HG03442 (cell line): ENCODE results near the gene ZSWIM1.

Experiments used
- ATAC-seq: cut with Tn5 transposase; IDR thresholded peaks from one replicate; pipeline ENCODE4 v1.9.1; 2021; ENCODE audit warnings: mild to moderate bottlenecking, moderate library complexity; ENCODE audit not compliant: unreplicated experiment

Gene ZSWIM1

DNA sequence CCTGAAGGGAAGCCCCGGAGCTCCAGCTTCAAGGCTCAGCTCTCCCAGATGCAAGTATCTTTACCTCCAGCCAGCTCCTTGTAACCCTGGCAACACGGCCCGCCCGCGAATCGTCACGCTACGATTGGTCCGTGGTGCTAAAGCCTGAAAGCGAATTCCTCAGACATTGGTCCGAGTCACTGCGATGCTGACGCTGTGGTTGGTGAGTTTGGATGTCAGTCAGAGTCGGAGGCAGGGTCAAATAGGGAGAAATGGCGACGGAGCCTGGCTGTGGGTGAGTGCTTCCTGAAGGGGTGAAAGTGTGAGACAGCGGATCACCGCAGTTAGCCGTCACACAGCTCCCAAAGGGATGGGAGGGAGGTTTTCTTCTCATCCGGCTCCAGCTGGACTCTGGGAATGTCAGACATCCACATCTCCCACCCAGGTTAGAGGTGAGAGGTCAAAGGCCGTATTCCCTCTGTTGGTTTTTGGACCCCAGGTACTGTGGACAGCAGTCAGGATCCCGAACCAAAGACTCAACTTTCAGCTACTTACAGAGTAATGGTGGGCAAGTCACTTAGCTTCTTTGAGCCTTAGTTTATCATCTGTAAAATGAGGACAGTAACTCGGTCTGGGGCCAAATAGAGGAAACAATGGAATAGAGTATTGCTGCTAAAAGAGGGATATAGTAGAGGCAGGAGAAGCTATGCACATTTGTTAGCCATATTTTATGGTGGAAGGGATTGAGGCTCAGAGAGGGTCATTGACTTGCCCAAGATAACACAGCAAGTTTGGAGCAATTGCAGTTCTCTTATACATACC is at the start of gene ZSWIM1:
Gene ZSWIM1, plus strand, starts transcription at position 240 of the 801 bp plus-strand sequence. CDS start 1,366 bp downstream, outside the sequence.
- peak; percentile 93 for ATAC-seq

DNA sequence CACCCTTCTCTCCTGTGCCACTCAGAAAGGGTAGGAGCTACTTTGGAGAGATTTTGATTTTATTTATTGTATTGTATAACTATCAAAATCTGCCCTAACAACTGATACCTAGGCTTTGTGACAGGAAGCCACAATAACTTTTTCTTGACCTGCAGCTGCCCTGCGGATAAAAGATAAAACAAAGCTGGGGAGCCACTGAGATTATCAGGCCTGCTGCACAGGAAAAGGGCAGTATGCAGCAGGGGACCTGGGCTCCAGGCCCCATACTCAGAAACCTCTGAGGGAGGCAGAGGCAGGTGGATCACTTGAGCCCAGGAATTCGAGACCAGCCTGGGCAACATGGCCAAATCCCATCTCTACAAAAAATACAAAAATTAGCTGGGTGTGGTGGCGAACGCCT is 48.4 kb upstream of the ZSWIM1 start:
- no peak for ATAC-seq

DNA sequence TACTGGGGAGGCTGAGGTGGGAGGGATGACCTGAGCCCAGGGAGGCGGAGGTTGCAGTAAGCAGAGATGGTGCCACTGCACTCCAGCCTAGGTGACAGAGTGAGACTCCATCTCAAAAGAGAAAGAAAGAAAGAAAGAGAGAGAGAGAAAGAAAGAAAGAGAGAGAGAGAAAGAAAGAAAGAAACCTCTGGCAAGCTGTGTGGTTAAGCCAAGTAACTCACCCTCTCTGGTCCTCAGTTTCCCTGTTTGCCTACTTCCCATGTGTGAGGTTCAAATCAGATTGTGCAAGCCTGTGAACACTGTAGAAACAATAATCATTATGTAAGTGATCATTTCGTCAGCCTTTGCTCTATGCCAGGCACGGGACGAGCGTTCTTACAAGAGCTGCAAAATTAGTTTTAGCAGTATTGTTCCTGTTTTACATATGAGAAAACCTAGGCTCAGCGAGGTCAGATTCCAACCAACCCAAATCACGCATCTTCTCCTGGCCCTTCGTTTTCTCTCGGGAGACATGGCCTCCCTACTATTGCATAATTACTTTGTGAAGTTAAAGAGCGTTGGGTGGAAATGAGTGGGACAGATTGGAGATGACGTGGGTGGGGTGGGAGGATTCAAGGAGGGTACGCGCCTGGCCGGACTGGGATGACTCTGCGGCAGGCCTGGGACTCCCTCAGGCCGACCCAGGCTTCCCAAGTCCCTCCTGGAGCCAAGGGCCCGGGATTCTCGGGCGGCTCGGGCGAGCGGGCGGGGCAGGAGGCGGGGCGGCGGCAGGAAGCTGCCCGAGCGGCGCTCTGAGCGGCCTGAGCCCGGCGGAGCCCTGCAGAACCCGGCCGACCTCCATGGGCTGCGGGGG is 47.8 kb upstream of the ZSWIM1 start, which contains the start of gene SNX21:
Gene SNX21, plus strand, starts transcription at position 770 of the 853 bp plus-strand sequence. CDS start 121 bp downstream, outside the sequence.
- no peak for ATAC-seq

DNA sequence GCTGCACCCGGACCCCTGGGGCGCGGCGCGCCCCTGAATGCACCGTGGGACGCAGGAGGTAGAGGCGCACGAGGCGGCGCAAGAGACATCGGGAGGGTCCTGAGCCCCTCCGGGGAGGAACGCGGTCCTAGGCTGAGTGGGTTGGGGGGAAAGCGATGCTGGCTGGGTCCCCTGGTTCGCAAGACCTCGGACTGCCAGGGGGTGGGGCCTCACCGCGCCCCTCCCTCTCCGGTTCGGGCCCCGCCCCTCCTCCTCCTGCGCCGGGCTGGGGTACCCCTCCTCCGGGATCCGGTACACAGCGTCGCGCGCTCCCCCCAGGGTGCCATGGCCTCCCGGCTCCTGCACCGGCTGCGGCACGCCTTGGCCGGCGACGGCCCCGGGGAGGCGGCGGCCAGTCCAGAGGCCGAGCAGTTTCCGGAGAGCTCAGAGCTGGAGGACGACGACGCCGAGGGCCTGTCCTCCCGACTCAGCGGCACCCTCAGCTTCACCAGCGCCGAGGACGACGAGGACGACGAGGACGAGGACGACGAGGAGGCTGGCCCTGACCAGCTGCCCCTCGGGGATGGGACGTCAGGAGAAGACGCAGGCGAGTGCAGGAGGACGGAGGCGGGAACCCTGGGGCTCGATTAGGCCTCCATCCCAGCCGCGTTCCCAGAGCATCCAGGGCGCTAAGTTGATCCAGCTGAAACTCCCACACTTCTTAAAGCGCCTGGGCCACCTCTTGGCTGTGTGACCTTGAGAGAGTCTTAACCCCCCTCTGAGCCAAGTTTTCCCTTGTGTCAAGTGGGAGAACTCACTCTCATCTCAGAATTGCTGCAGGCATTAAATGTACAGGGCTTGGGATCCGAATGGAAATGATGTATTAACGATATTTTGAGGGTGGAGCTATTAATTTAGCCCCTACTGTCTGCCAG is 46.9 kb upstream of the ZSWIM1 start:
- no peak for ATAC-seq

GRCh38 chr20:45834797-45835161 is 46.2 kb upstream of the ZSWIM1 start:
- no peak for ATAC-seq

DNA sequence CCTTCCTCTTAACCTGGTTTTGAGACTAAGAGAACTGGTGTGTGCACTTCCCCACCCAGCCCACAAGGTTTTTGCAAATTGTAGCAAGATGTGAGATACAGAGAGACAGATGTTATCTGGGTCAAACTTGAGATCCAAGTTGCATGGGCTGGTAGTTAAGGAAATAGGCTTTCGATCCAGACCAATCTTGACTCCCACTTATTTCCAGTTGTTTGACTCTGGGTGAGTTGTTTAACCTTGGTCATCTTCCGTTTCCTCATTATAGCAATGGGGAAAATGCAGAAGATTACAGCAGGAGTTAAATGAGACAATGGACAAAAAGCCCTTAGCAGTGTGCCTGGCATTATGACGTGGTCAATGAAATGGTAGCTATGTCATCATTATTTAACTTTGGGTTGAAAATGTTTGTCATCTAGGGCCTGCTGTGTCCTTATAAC is 45.7 kb upstream of the ZSWIM1 start:
- no peak for ATAC-seq

GRCh38 chr20:45835825-45836224 is 45.2 kb upstream of the ZSWIM1 start:
- ATAC-seq = no peak

- ATAC-seq = no peak
Observed at GRCh38 chr20:45836841-45837240, 44.2 kb upstream of the ZSWIM1 start.

DNA sequence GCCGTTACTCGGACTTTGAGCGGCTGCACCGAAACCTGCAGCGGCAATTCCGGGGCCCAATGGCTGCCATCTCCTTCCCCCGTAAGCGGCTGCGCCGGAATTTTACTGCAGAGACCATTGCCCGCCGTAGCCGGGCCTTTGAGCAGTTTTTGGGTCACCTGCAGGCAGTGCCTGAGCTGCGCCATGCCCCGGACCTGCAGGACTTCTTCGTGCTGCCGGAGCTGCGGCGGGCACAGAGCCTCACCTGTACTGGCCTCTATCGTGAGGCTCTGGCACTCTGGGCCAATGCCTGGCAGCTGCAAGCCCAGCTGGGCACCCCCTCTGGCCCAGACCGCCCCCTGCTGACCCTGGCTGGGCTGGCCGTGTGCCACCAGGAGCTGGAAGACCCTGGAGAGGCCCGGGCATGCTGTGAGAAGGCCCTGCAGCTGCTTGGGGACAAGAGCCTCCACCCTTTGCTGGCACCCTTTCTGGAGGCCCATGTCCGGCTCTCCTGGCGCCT is 40.3 kb upstream of the ZSWIM1 start:
- no peak for ATAC-seq

DNA sequence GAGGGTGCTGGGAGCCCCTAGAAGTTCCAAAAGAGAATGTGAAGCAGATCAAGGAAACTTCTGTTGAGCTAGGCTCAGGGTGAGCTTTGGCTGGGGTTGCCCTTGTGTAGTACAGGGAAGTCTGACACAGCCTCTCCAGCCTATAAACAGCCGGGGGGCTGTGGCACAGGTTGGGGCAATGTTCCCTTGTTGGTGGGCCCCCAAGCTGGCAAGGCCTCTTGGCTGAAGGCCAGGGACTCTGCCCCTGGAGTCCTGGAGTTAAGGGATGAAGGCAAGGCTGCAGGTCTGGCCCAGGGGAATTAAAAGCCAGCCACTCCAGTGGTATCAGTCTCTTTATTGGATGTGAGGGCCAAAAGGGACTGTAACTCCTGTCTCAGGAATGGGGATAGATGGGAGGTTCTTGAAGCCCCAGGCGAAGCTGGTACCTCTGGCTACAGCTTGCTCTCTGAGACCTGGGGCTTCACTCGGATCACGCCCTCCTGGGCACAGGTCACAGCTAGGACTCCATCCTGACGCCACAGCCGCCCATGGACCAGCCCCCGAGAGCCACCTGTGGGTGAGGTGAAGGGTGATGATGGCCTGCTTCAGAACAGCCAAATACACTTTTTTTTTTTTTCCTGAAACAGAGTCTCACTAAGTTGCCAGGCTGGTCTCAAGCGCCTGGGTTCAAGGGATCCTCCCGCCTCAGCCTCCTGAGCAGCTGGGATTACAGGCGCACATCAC is 39.5 kb upstream of the ZSWIM1 start:
- no peak for ATAC-seq

DNA sequence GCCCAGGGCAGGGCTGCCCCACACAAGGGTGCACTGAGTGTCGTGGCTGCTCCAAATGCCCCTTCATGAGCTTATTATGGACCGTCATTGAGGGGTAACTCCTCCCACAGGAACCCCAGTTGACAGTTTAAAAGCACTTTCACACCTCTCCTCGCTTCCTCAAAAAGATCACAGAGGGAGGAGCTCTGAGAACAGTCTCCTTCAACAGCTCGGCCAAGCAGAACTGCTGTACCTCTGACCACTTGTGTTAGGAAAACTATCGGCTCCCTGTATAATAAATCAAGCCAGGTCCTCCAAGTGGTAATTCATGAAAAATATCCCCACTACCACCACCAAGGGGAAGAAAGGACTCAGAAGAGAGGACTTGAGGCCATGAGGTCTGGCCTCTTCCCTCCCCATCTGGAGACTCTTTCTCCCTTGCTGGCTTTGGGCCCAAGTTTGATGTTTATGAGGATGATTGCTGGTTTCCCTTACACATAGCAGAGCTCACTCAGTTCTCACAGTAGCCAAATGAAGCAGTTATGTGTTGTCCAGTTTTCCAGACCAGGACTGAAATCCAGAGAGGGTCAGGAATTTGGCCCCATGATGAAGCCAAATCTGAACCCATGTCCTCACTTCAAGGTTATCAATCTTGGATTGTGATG is 38.7 kb upstream of the ZSWIM1 start:
- ATAC-seq = no peak

GRCh38 chr20:45843506-45843905 is 37.5 kb upstream of the ZSWIM1 start:
- no peak for ATAC-seq

GRCh38 chr20:45845452-45845851 is 35.6 kb upstream of the ZSWIM1 start:
- no peak for ATAC-seq

DNA sequence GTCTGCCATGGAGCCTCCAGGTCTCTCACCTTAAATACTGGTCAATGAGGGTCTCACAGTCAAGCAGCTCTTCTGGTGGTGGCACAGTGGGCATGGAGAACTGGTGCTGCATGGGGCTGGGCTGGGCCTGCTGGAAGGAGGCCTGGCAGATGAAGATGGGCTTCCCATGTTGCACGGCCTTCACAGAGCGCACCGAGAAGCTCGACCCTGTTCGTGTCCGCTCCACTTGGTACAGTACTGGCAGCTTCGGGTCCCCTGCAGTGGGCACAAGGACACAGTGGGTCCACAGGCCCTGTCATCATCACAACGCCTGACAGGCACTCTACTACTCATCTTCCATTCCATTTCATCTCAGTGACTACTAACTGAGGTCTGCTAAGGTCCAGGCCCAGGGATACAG is 32.6 kb upstream of the ZSWIM1 start:
- no peak for ATAC-seq

DNA sequence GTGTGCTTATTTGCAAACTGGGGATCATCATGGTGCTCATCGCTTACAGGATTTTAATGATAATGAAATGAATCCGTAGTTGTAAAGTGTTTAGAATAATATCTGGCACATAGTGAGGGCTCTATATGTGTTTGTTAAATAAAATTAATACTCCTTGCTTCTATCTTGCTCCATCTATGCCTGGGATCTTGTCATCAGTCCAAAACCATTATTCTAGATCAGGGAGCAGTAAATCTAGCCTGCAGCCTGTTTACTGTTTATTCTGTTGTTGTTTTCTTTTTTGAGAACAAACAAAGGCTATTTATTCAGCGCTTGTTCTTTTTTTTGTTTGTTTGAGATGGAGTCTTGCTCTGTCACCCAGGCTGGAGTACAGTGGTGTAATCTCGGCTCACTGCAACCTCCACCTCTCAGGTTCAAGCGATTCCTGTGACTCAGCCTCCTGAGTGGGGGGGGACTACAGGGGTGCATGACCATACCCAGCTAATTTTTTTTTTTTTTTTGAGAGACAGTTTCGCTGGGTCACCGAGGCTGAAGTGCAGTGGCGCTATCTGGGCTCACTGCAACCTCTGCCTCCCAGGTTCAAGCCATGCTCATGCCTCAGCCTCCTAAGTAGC is 32.0 kb upstream of the ZSWIM1 start:
- no peak for ATAC-seq

GRCh38 chr20:45850238-45850637 is 30.8 kb upstream of the ZSWIM1 start:
- ATAC-seq = no peak

GRCh38 chr20:45850926-45851325 is 30.1 kb upstream of the ZSWIM1 start:
- no peak for ATAC-seq

DNA sequence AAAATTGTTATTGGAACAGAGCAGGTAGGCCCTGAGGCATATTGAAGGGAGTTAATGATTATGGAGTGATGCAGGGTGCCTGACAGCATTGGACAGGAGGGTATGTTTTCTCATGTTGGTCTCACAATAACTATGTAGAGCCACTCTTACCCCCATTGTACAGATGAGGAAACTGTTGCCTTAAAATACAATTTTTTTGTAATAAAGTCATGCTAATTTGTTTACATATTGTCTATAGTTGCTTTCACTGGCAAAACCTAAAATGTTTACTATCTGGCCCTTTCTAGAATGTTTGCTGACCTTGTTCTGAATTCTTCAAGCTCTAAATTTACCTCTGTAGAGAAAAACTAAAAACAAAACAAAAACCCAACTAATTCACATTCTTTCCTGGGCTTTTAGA is 29.5 kb upstream of the ZSWIM1 start:
- no peak for ATAC-seq

- ATAC-seq = no peak
Observed at GRCh38 chr20:45852326-45852725, 28.7 kb upstream of the ZSWIM1 start.
